Stomach (tissue), 4 donors: ENCODE data around the gene PLEKHM3.

ENCODE experiments used
- CTCF ChIP-seq, 7 experiments: fragments of 450-650 bp in 4 of 7; fragments of 200-600 bp in 3 of 7; sonication (generic) in 3 of 7; IDR thresholded peaks; one replicate each; pipeline ENCODE4 v1.5.1; 2016 to 2019; ENCODE audit warnings: antibody characterized with exemption in 7 of 7, control low read depth in 2 of 7, mild to moderate bottlenecking in 1 of 7
- EP300 ChIP-seq: sonication (generic); formaldehyde crosslinking; IDR thresholded peaks from one replicate; pipeline ENCODE4 v1.6.1; 2017; ENCODE audit warnings: antibody characterized with exemption
- POLR2A ChIP-seq, 4 donors: fragments of 450-650 bp; IDR thresholded peaks; one replicate each; pipeline ENCODE4 v1.6.1; 2016; ENCODE audit warnings: antibody characterized with exemption in 4 of 4, control low read depth in 2 of 4, mild to moderate bottlenecking in 1 of 4, moderate library complexity in 1 of 4
- POLR2AphosphoS5 ChIP-seq, 3 donors: sonication (generic); formaldehyde crosslinking; IDR thresholded peaks; one replicate each; pipeline ENCODE4 v1.6.1; 2016; ENCODE audit warnings: antibody characterized with exemption in 3 of 3

- no peak for TF ChIP-seq CTCF (IDR thresholded peaks at IDR 0.05)
- TF ChIP-seq POLR2AphosphoS5 (IDR thresholded peaks at IDR 0.05): no peak
- no peak for TF ChIP-seq EP300
- TF ChIP-seq POLR2A (IDR thresholded peaks at IDR 0.05): no peak
These were observed 58.2 kb downstream of the PLEKHM3 start for GRCh38 chr2:207967121-207967520.
